Mesenchymal stem cell (in vitro differentiated cells and primary cell): ENCODE data around the gene ELMO1.

Experiments used
- DNase-seq: peaks from one replicate; pipeline ENCODE4 v3.0.0-alpha.2; 2013
- H2AFZ ChIP-seq: one replicate; pipeline ENCODE4 v1.6.1; 2013; ENCODE audit warnings: low read depth, mild to moderate bottlenecking, control low read depth, inconsistent platforms, low read length, moderate library complexity
- H2AK5ac ChIP-seq: 2 replicates; pipeline ENCODE4 v1.6.1; 2013; ENCODE audit warnings: low read length, moderate library complexity, mild to moderate bottlenecking, inconsistent platforms; ENCODE audit not compliant: severe bottlenecking
- H2BK120ac ChIP-seq: one replicate; pipeline ENCODE4 v1.6.1; 2013; ENCODE audit warnings: low read depth, mild to moderate bottlenecking, inconsistent platforms, low read length, moderate library complexity
- H2BK12ac ChIP-seq, 2 experiments: one replicate each; pipeline ENCODE4 v1.6.1; 2013; ENCODE audit warnings: inconsistent platforms in 2 of 2, low read length in 2 of 2, mild to moderate bottlenecking in 2 of 2, moderate library complexity in 2 of 2, control low read depth in 1 of 2
- H2BK15ac ChIP-seq: one replicate; pipeline ENCODE4 v1.6.1; 2013; ENCODE audit warnings: mild to moderate bottlenecking, low read depth, inconsistent platforms; ENCODE audit not compliant: poor library complexity, severe bottlenecking
- H2BK5ac ChIP-seq: 2 replicates; pipeline ENCODE4 v1.6.1; 2013; ENCODE audit warnings: low read depth, mild to moderate bottlenecking, low read length, control low read depth, inconsistent platforms; ENCODE audit not compliant: poor library complexity, severe bottlenecking
- H3K14ac ChIP-seq, 2 experiments: one replicate each; pipeline ENCODE4 v1.6.1; 2013; ENCODE audit warnings: inconsistent platforms in 2 of 2, low read length in 2 of 2, control low read depth in 1 of 2, mild to moderate bottlenecking in 1 of 2, moderate library complexity in 1 of 2
- H3K18ac ChIP-seq, 2 experiments: one replicate each; pipeline ENCODE4 v1.6.1; 2013; ENCODE audit warnings: inconsistent platforms in 2 of 2, low read length in 2 of 2, control low read depth in 1 of 2, low read depth in 1 of 2, mild to moderate bottlenecking in 1 of 2
- H3K23ac ChIP-seq, 2 experiments: one replicate each; pipeline ENCODE4 v1.6.1; 2013; ENCODE audit warnings: inconsistent platforms in 2 of 2, low read length in 2 of 2, mild to moderate bottlenecking in 2 of 2, moderate library complexity in 2 of 2, control low read depth in 1 of 2
- H3K27ac ChIP-seq: 2 replicates; pipeline ENCODE4 v1.5.1; 2013; ENCODE audit warnings: mild to moderate bottlenecking, moderate library complexity, low read length, control low read depth, inconsistent platforms; ENCODE audit not compliant: poor library complexity, severe bottlenecking
- H3K27me3 ChIP-seq, 2 experiments: 2 replicates each; pipeline versions ENCODE4 v1.6.1 to v1.7.0; 2013; ENCODE audit warnings: low read length in 2 of 2, mild to moderate bottlenecking in 2 of 2, moderate library complexity in 2 of 2, control low read depth in 1 of 2, inconsistent platforms in 1 of 2; ENCODE audit not compliant: control insufficient read depth in 1 of 2, insufficient read depth in 1 of 2
- H3K36me3 ChIP-seq, 2 experiments: 2 replicates each; pipeline versions ENCODE4 v1.6.1 to v1.7.0; 2013; ENCODE audit warnings: low read length in 2 of 2, control low read depth in 1 of 2, inconsistent platforms in 1 of 2, low read depth in 1 of 2, mild to moderate bottlenecking in 1 of 2; ENCODE audit not compliant: insufficient read depth in 2 of 2, control insufficient read depth in 1 of 2
- H3K4ac ChIP-seq, 2 experiments: one replicate each; pipeline ENCODE4 v1.6.1; 2013; ENCODE audit warnings: inconsistent platforms in 2 of 2, low read length in 2 of 2, mild to moderate bottlenecking in 2 of 2, moderate library complexity in 2 of 2, control low read depth in 1 of 2, low read depth in 1 of 2
- H3K4me1 ChIP-seq: 2 replicates; pipeline ENCODE4 v1.6.1; 2013; ENCODE audit warnings: low read depth, low read length, control low read depth; ENCODE audit not compliant: control insufficient read depth, insufficient read depth
- H3K4me2 ChIP-seq: 2 replicates; pipeline ENCODE4 v1.6.1; 2013; ENCODE audit warnings: low read length, mild to moderate bottlenecking, inconsistent platforms; ENCODE audit not compliant: poor library complexity, severe bottlenecking
- H3K4me3 ChIP-seq, 2 experiments: 2 replicates each; pipeline versions ENCODE4 v1.5.1 to v1.7.0; 2013; ENCODE audit warnings: low read length in 2 of 2, mild to moderate bottlenecking in 2 of 2, control low read depth in 1 of 2, low read depth in 1 of 2; ENCODE audit not compliant: insufficient read depth in 1 of 2
- H3K79me1 ChIP-seq: replicated peaks from 2 replicates; pipeline ENCODE4 v1.6.1; 2013; ENCODE audit warnings: mild to moderate bottlenecking, control low read depth, low read length, inconsistent platforms; ENCODE audit not compliant: poor library complexity, severe bottlenecking
- H3K9ac ChIP-seq: 2 replicates; pipeline ENCODE4 v1.7.0; 2013; ENCODE audit warnings: mild to moderate bottlenecking, low read length, moderate library complexity
- H3K9me3 ChIP-seq: 2 replicates; pipeline ENCODE4 v1.7.0; 2013; ENCODE audit warnings: mild to moderate bottlenecking, low read length; ENCODE audit not compliant: control insufficient read depth
- H4K8ac ChIP-seq: one replicate; pipeline ENCODE4 v1.6.1; 2013; ENCODE audit warnings: inconsistent platforms, mild to moderate bottlenecking, low read length, moderate library complexity
- H4K91ac ChIP-seq: one replicate; pipeline ENCODE4 v1.6.1; 2013; ENCODE audit warnings: mild to moderate bottlenecking, low read length, inconsistent platforms
- WGBS: methylation state at CpG from one replicate; pipeline ENCODE4 v1.1.7; 2013; ENCODE audit warnings: mixed read lengths; 5-methylcytosine and 5-hydroxymethylcytosine counted together

ELMO1 gene

DNA sequence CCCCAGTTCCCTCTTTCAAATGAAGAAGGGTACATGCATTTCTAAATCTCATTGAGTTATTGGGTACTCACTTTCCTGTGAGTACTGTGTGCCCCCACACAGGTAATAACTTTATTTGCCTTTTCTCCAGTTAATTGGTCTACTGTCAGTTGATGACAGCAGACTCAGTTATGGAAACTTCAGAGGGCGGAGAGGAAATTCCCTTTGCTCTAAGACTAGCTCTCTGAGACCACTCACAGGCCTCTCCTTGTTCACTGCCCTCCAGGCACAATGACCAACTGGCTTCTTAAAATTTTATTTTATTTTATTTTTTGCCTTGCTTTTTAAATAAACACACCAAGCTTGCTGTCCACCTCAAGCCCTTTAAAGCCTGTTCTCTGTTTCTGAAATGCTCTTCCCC, 488.6 kb downstream of the ELMO1 start:
- no peak overlapping the region for H4K91ac ChIP-seq
- H3K18ac ChIP-seq, result no peak overlapping the region
- no peak overlapping the region for H2BK120ac ChIP-seq
- H3K23ac ChIP-seq, result no peak overlapping the region
- no peaks in the 10 kb centered on the region for H3K27me3 ChIP-seq
- H3K4me2 ChIP-seq, result no peak overlapping the region
- H2AFZ ChIP-seq, result no peak overlapping the region
- 86% methylated on average over 1 of the region's 1 CpG for WGBS
- H3K27ac ChIP-seq, result no peak overlapping the region
- H2BK12ac ChIP-seq, result no peak overlapping the region
- no peak overlapping the region for H3K9ac ChIP-seq
- no peak overlapping the region for H3K4me3 ChIP-seq
- no peak overlapping the region for H3K4ac ChIP-seq
- H2AK5ac ChIP-seq, result no peak overlapping the region
- H3K9me3 ChIP-seq, result peaks cover 2% of the 10 kb centered on the region
- no peaks in the 10 kb centered on the region for H3K79me1 ChIP-seq
- no peak overlapping the region for H2BK5ac ChIP-seq
- H4K8ac ChIP-seq, result no peak overlapping the region
- no peaks in the 10 kb centered on the region for H3K36me3 ChIP-seq
- DNase-seq, result no peak
- H2BK15ac ChIP-seq, result no peak overlapping the region
- H3K14ac ChIP-seq, result no peak overlapping the region
- peaks cover 3% of the 10 kb centered on the region for H3K4me1 ChIP-seq

GRCh38 chr7:36958111-36958733, 490.4 kb downstream of the ELMO1 start:
- H3K23ac ChIP-seq, result no peak overlapping the region
- H3K4me1 ChIP-seq, result peaks cover 1% of the 10 kb centered on the region
- H3K4me2 ChIP-seq, result no peak overlapping the region
- H2BK5ac ChIP-seq, result no peak overlapping the region
- H3K9ac ChIP-seq, result no peak overlapping the region
- H3K27ac ChIP-seq, result no peak overlapping the region
- no peak overlapping the region for H3K18ac ChIP-seq
- no peaks in the 10 kb centered on the region for H3K36me3 ChIP-seq
- no peak overlapping the region for H2BK12ac ChIP-seq
- no peak overlapping the region for H2BK15ac ChIP-seq
- no peak overlapping the region for H2BK120ac ChIP-seq
- H2AK5ac ChIP-seq, result no peak overlapping the region
- H2AFZ ChIP-seq, result no peak overlapping the region
- no peaks in the 10 kb centered on the region for H3K79me1 ChIP-seq
- 92% methylated on average over 4 of the region's 4 CpGs for WGBS
- H3K4ac ChIP-seq, result no peak overlapping the region
- no peak overlapping the region for H3K4me3 ChIP-seq
- no peak overlapping the region for H4K8ac ChIP-seq
- no peak for DNase-seq
- no peak overlapping the region for H4K91ac ChIP-seq
- H3K14ac ChIP-seq, result no peak overlapping the region
- peaks cover 2% of the 10 kb centered on the region for H3K9me3 ChIP-seq
- H3K27me3 ChIP-seq, result peaks cover 0 to 8% of the 10 kb centered on the region in 2 experiments

DNA sequence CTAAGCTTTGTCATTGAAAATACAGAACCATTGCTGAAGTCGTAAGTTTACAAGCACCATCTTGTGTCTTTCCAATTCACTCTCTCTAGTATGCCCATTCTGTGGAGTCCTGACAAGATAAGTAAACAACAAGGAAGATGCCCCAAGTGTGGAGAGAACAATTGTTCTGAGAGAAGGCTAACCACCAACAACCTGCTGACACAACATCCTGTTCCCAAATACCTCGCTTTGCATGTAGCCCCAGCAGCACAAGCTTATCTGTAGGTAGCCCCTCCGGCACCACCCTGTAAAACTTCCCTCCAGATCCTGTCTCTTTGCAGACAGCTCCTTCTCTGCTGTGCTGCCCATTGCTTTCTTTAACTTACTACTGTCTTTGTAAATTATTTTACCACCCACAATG, 491.0 kb downstream of the ELMO1 start:
- no peak overlapping the region for H2BK120ac ChIP-seq
- no peak overlapping the region for H3K23ac ChIP-seq
- H3K4me1 ChIP-seq, result peaks cover 1% of the 10 kb centered on the region
- peaks cover 2% of the 10 kb centered on the region for H3K9me3 ChIP-seq
- H3K14ac ChIP-seq, result no peak overlapping the region
- no peaks in the 10 kb centered on the region for H3K36me3 ChIP-seq
- no peaks in the 10 kb centered on the region for H3K79me1 ChIP-seq
- H2BK12ac ChIP-seq, result no peak overlapping the region
- no peak overlapping the region for H3K4me3 ChIP-seq
- H3K27me3 ChIP-seq, result peaks cover 0 to 8% of the 10 kb centered on the region in 2 experiments
- DNase-seq, result no peak
- WGBS, result 87% methylated on average over 3 of the region's 3 CpGs
- no peak overlapping the region for H4K91ac ChIP-seq
- no peak overlapping the region for H3K18ac ChIP-seq
- no peak overlapping the region for H3K4me2 ChIP-seq
- H3K4ac ChIP-seq, result no peak overlapping the region
- no peak overlapping the region for H3K27ac ChIP-seq
- H2AFZ ChIP-seq, result no peak overlapping the region
- no peak overlapping the region for H2AK5ac ChIP-seq
- H3K9ac ChIP-seq, result no peak overlapping the region
- H2BK15ac ChIP-seq, result no peak overlapping the region
- no peak overlapping the region for H2BK5ac ChIP-seq
- H4K8ac ChIP-seq, result no peak overlapping the region

- Histone ChIP-seq H3K18ac (no peak overlapping the region), H3K36me3 (no peaks in the 10 kb centered on the region), H3K4ac (no peak overlapping the region), H3K9ac (no peak overlapping the region), H2AK5ac (no peak overlapping the region), H2BK12ac (no peak overlapping the region), H3K9me3 (peaks cover 2% of the 10 kb centered on the region), H3K23ac (no peak overlapping the region), H3K4me2 (no peak overlapping the region), H3K79me1 (no peaks in the 10 kb centered on the region), H2BK15ac (no peak overlapping the region), H4K8ac (no peak overlapping the region), H3K4me3 (no peak overlapping the region), H3K27me3 (peaks cover 0 to 13% of the 10 kb centered on the region in 2 experiments), H2BK5ac (no peak overlapping the region), H3K4me1 (peaks cover 1% of the 10 kb centered on the region), H2AFZ (no peak overlapping the region), H4K91ac (no peak overlapping the region), H3K27ac (no peak overlapping the region), H3K14ac (no peak overlapping the region), H2BK120ac (no peak overlapping the region)
- 83% methylated on average over 6 of the region's 6 CpGs for whole genome bisulfite sequencing
- DNase-seq, result no peak
Observed at GRCh38 chr7:36956814-36957213, 491.9 kb downstream of the ELMO1 start.
